ENCODE results near the gene FXYD7. TPM values are rescaled to one million over a fixed set of nuclear protein-coding genes. Genes with fewer than 3 reads are reported as not detected.

The FXYD7 gene
- total RNA-seq, 1 donor from 2014 or later: 3.4 TPM

DNA sequence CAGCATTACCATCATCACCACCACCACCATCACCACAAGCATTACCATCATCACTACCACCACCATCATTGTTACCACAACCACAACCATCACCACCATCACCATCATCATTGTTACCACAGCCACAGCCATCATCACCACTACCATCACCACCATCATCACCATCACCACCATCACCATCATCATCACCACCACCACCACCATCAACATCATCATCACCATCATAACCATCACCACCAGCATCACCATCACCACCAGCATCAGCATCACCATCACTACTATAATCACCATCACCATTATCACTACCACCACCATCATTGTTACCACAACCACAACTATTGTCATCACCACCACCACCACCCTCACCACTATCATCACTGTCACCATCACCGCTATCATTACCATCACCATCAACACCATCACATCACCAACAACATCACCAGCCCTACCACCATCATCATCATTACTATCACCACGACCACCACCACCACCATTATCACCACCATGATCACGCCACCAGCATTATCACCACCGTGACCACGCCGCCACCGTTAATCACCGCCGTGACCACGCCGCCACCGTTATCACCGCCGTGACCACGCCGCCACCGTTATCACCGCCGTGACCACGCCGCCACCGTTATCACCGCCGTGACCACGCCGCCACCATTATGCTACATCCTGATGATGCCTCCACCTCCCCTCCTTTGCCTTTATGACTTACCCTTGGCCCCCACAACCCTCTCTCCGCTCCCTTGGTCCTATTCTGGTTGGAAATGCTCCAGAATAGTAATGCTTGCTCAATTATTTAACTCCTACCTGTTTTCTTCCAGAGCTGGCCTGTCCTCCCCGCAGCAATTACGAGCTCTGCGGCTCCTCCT lies 37.4 kb upstream of the FXYD7 start:
- Histone ChIP-seq H3K4me1 (no peaks in the 10 kb centered on the region), H3K27ac (no peak overlapping the region), H3K27me3 (no peaks in the 10 kb centered on the region), H3K9me3 (no peaks in the 10 kb centered on the region), H3K36me3 (no peaks in the 10 kb centered on the region), H3K4me3 (no peak overlapping the region)
- intact Hi-C loops (cut with DNase I): no loop called here
- DNase-seq (ENCODE audit: extremely low spot score in 2 of 2): no peak
- TF ChIP-seq, protein P1, sequence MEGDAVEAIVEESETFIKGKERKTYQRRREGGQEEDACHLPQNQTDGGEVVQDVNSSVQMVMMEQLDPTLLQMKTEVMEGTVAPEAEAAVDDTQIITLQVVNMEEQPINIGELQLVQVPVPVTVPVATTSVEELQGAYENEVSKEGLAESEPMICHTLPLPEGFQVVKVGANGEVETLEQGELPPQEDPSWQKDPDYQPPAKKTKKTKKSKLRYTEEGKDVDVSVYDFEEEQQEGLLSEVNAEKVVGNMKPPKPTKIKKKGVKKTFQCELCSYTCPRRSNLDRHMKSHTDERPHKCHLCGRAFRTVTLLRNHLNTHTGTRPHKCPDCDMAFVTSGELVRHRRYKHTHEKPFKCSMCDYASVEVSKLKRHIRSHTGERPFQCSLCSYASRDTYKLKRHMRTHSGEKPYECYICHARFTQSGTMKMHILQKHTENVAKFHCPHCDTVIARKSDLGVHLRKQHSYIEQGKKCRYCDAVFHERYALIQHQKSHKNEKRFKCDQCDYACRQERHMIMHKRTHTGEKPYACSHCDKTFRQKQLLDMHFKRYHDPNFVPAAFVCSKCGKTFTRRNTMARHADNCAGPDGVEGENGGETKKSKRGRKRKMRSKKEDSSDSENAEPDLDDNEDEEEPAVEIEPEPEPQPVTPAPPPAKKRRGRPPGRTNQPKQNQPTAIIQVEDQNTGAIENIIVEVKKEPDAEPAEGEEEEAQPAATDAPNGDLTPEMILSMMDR (IDR thresholded peaks at IDR 0.05): no peak
- TF ChIP-seq POLR2AphosphoS5 (IDR thresholded peaks at IDR 0.05; ENCODE audit: insufficient read depth in 1 of 2, low read depth in 1 of 2): no peak
- no peak for TF ChIP-seq POLR2A (IDR thresholded peaks at IDR 0.05)

DNA sequence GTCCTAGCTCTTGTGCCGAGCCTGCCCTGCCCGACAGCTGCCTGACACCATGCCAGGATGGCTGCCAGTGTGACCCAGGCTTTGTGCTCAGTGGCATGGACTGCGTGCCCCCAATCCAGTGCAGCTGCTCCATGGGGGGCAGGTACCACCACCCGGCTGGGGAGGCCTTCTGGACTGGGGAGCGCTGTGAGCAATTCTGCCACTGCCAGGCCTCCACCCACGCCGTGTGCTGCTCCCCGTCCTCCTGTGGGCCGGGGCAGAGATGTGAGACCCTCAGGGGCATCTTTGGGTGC lies 36.8 kb upstream of the FXYD7 start:
- Histone ChIP-seq H3K27me3 (no peaks in the 10 kb centered on the region), H3K27ac (no peak overlapping the region), H3K36me3 (no peaks in the 10 kb centered on the region), H3K4me3 (no peak overlapping the region), H3K4me1 (no peaks in the 10 kb centered on the region), H3K9me3 (no peaks in the 10 kb centered on the region)
- intact Hi-C loops (cut with DNase I): no loop called here
- TF ChIP-seq POLR2A (IDR thresholded peaks at IDR 0.05): no peak
- TF ChIP-seq, protein P1 (IDR thresholded peaks at IDR 0.05): no peak
- no peak for TF ChIP-seq POLR2AphosphoS5 (IDR thresholded peaks at IDR 0.05; ENCODE audit: insufficient read depth in 1 of 2, low read depth in 1 of 2)
- no peak for DNase-seq (ENCODE audit: extremely low spot score in 2 of 2)

DNA sequence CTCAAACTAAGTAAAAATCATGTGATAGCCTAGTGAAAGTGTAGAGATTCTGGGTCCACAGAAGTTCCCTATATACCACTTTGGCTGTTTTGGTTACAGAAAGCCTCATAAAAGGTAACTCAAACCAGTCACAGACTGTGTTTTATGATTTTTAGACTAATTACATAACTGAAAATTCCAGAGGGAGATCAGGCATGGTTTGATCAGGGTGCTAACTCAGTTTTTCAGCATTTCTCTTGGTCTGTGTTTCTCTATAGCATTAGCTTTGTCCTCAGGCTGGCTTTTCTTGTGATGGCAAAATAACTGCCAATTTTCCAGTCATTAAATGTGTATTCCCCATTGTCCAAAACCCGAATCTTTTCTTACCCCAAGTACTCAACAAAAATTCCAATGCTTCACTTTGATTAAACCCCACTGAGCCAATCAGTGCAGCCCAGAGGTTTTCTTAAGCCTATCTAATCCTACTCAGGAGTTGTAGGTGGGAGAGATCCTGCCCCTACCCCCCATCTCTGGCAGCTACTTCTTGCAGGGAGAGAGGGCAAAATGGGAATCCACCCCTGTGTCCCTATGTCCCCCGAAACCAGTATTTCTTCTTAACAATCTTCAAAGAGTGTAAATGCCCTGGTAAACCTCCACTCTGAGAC lies 36.0 kb upstream of the FXYD7 start:
- peak overlapping the region; percentile 35 for H3K27ac ChIP-seq

DNA sequence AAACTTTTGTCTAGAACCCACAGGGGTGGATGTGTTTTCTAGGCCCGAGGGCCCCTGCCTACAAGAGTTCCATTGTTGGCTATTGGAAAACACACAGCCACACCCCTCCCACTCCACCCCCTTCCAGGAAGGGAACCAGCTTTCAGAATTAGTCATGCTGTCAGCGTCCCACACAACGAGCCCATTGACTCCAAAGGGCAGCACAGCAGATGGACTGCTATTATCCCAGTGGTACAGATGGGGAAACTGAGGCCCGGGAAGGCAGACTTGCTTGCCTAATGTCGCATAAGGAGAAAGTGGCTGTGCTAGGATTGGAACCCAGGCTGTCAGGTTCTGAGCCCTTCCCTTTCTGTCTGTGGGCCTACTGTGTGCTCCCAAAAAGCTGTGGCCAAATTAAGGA lies 35.5 kb upstream of the FXYD7 start:
- no peaks in the 10 kb centered on the region for H3K4me1 ChIP-seq
- no peaks in the 10 kb centered on the region for H3K9me3 ChIP-seq
- no peaks in the 10 kb centered on the region for H3K36me3 ChIP-seq
- intact Hi-C loops (cut with DNase I): no loop called here
- TF ChIP-seq, protein P1 (IDR thresholded peaks at IDR 0.05): no peak
- TF ChIP-seq POLR2AphosphoS5 (IDR thresholded peaks at IDR 0.05; ENCODE audit: insufficient read depth in 1 of 2, low read depth in 1 of 2): peak in 1 of 2 donors; percentile 48
- no peaks in the 10 kb centered on the region for H3K27me3 ChIP-seq
- H3K27ac ChIP-seq: peak overlapping the region; percentile 35
- no peak for DNase-seq (ENCODE audit: extremely low spot score in 2 of 2)
- H3K4me3 ChIP-seq: no peak overlapping the region

More for the DNA sequence above, 36.0 kb upstream of the FXYD7 start:
- no peak overlapping the region for H3K4me3 ChIP-seq
- intact Hi-C loops (cut with DNase I): no loop called here
- no peak for DNase-seq (ENCODE audit: extremely low spot score in 2 of 2)
- H3K9me3 ChIP-seq: no peaks in the 10 kb centered on the region
- no peaks in the 10 kb centered on the region for H3K4me1 ChIP-seq
- H3K36me3 ChIP-seq: no peaks in the 10 kb centered on the region
- no peaks in the 10 kb centered on the region for H3K27me3 ChIP-seq
- TF ChIP-seq POLR2AphosphoS5 (IDR thresholded peaks at IDR 0.05; ENCODE audit: insufficient read depth in 1 of 2, low read depth in 1 of 2): no peak

DNA sequence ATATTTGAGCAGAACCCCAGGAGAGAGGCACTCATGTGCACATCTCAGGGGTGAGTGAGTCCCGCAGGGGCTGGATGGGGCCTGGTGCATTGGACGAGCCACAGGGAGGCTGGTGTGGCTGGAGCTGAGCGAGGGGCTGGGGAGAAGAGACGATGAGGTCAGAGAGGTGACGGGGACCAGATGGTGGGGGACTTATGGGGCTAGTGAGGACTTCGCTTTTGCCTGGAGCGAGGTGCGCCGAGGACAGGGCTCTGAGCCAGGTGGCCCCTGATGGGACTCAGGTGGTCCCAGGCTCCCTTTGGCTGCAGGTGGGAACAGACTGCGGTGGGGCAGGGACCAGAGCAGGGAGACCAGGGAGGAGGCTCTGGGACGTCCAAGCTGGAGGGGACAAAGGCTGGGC lies 34.3 kb upstream of the FXYD7 start:
- H3K27me3 ChIP-seq: no peaks in the 10 kb centered on the region
- TF ChIP-seq, protein P1 (IDR thresholded peaks at IDR 0.05): no peak
- TF ChIP-seq POLR2A (IDR thresholded peaks at IDR 0.05): no peak
- TF ChIP-seq POLR2AphosphoS5 (IDR thresholded peaks at IDR 0.05; ENCODE audit: insufficient read depth in 1 of 2, low read depth in 1 of 2): no peak
- intact Hi-C loops (cut with DNase I): no loop called here
- no peak overlapping the region for H3K4me3 ChIP-seq
- peak overlapping the region; percentile 41 for H3K27ac ChIP-seq
- H3K9me3 ChIP-seq: no peaks in the 10 kb centered on the region
- no peaks in the 10 kb centered on the region for H3K36me3 ChIP-seq
- DNase-seq (ENCODE audit: extremely low spot score in 2 of 2): no peak
- H3K4me1 ChIP-seq: no peaks in the 10 kb centered on the region
